Parathyroid adenoma (tissue), 2 donors: Measurements from ENCODE around the gene A1CF.
"Not testable (repeated sequence)": the region's sequence is repeated elsewhere in the genome, so short reads cannot be mapped to it uniquely, and the experiment has no call there.

Experiments used
- H2AFZ ChIP-seq: fragments of 300-600 bp; sonication (generic); one replicate; pipeline ENCODE4 v1.7.0; 2017; ENCODE audit warnings: antibody characterized with exemption, mild to moderate bottlenecking
- H3K27ac ChIP-seq: fragments of 300-600 bp; sonication (generic); one replicate; pipeline ENCODE4 v1.7.0; 2017
- H3K27me3 ChIP-seq: fragments of 300-600 bp; sonication (generic); one replicate; pipeline ENCODE4 v1.7.0; 2017; ENCODE audit warnings: low read length; ENCODE audit not compliant: control insufficient read depth, insufficient read depth
- H3K36me3 ChIP-seq: fragments of 300-600 bp; sonication (generic); one replicate; pipeline ENCODE4 v1.7.0; 2017; ENCODE audit warnings: low read length; ENCODE audit not compliant: control insufficient read depth, insufficient read depth
- H3K4me1 ChIP-seq: fragments of 300-600 bp; sonication (generic); one replicate; pipeline ENCODE4 v1.7.0; 2017; ENCODE audit warnings: control low read depth
- H3K4me2 ChIP-seq: fragments of 300-600 bp; sonication (generic); one replicate; pipeline ENCODE4 v1.7.0; 2017; ENCODE audit warnings: low read length
- H3K4me3 ChIP-seq: fragments of 300-600 bp; sonication (generic); one replicate; pipeline ENCODE4 v1.7.0; 2017; ENCODE audit warnings: low read depth, low read length
- H3K79me2 ChIP-seq: fragments of 300-600 bp; sonication (generic); one replicate; pipeline ENCODE4 v1.7.0; 2017; ENCODE audit warnings: control low read depth
- H3K9ac ChIP-seq: fragments of 300-600 bp; sonication (generic); one replicate; pipeline ENCODE4 v1.7.0; 2017; ENCODE audit warnings: mild to moderate bottlenecking
- H3K9me3 ChIP-seq: fragments of 300-600 bp; sonication (generic); one replicate; pipeline ENCODE4 v1.7.0; 2017; ENCODE audit warnings: low read length; ENCODE audit not compliant: control insufficient read depth
- CTCF ChIP-seq: fragments of 300-600 bp; sonication (generic); IDR thresholded peaks from one replicate; pipeline ENCODE4 v1.7.0; 2017; ENCODE audit warnings: antibody characterized with exemption, mild to moderate bottlenecking
- donor health status: primary hyperparathyroidism.

A1CF gene

GRCh38 chr10:50892467-50892866 is 7.0 kb upstream of the A1CF start:
- Histone ChIP-seq H3K9me3 (no peaks in the 10 kb centered on the region), H3K4me2 (no peak overlapping the region), H3K9ac (no peak overlapping the region), H2AFZ (no peak overlapping the region), H3K27me3 (no peaks in the 10 kb centered on the region), H3K36me3 (no peaks in the 10 kb centered on the region), H3K27ac (no peak overlapping the region), H3K4me1 (no peaks in the 10 kb centered on the region), H3K4me3 (no peak overlapping the region), H3K79me2 (no peaks in the 10 kb centered on the region)
- TF ChIP-seq CTCF, result no peak

GRCh38 chr10:50884302-50884701 is 1.1 kb downstream of the A1CF start:
- Histone ChIP-seq H3K4me3 (no peak overlapping the region), H3K9ac (no peak overlapping the region), H2AFZ (no peak overlapping the region), H3K9me3 (no peaks in the 10 kb centered on the region), H3K4me1 (no peaks in the 10 kb centered on the region), H3K79me2 (no peaks in the 10 kb centered on the region), H3K27ac (no peak overlapping the region), H3K27me3 (no peaks in the 10 kb centered on the region), H3K4me2 (no peak overlapping the region), H3K36me3 (no peaks in the 10 kb centered on the region)
- no peak for TF ChIP-seq CTCF

- TF ChIP-seq CTCF, result no peak
- no peaks in the 10 kb centered on the region for H3K36me3 ChIP-seq
- H3K27me3 ChIP-seq, result no peaks in the 10 kb centered on the region
- no peak overlapping the region for H3K4me2 ChIP-seq
- no peak overlapping the region for H2AFZ ChIP-seq
- no peaks in the 10 kb centered on the region for H3K9me3 ChIP-seq
- H3K27ac ChIP-seq, result no peak overlapping the region
- H3K79me2 ChIP-seq, result no peaks in the 10 kb centered on the region
- no peak overlapping the region for H3K4me3 ChIP-seq
- H3K9ac ChIP-seq, result no peak overlapping the region
- no peaks in the 10 kb centered on the region for H3K4me1 ChIP-seq
Measured at GRCh38 chr10:50883629-50884028, 1.8 kb downstream of the A1CF start.

GRCh38 chr10:50882540-50882983 is 2.9 kb downstream of the A1CF start:
- Histone ChIP-seq H3K9ac (no peak overlapping the region), H3K9me3 (no peaks in the 10 kb centered on the region), H2AFZ (no peak overlapping the region), H3K4me2 (no peak overlapping the region), H3K79me2 (no peaks in the 10 kb centered on the region), H3K4me3 (no peak overlapping the region), H3K27me3 (no peaks in the 10 kb centered on the region), H3K27ac (no peak overlapping the region), H3K36me3 (no peaks in the 10 kb centered on the region), H3K4me1 (no peaks in the 10 kb centered on the region)
- TF ChIP-seq CTCF, result no peak

GRCh38 chr10:50881046-50881445 is 4.4 kb downstream of the A1CF start:
- H2AFZ ChIP-seq, H3K27me3 ChIP-seq, H3K4me1 ChIP-seq, H3K9me3 ChIP-seq, H3K9ac ChIP-seq, H3K79me2 ChIP-seq, H3K4me3 ChIP-seq, H3K27ac ChIP-seq, H3K36me3 ChIP-seq, H3K4me2 ChIP-seq: not testable (repeated sequence)
